A549 (cell line): Measurements from ENCODE around the gene SYNJ1. TPM values are rescaled to one million over a fixed set of nuclear protein-coding genes. Genes with fewer than 3 reads are reported as not detected.

Experiments used
- ATAC-seq, 2 experiments: fragments of 200-7000 bp in 1 of 2; fragments of >200 bp in 1 of 2; cut with Nextera tagmentation in 1 of 2; cut with Tn5 transposase in 1 of 2; 3 replicates each; pipeline versions ENCODE4 v1.8.0 to v1.9.1; 2018 to 2020; ENCODE audit warnings: mild to moderate bottlenecking in 1 of 2, moderate library complexity in 1 of 2
- CTCF ChIA-PET: fragments of 300-600 bp; sonication (Branson Sonifier 250); formaldehyde crosslinking; extraction: SDS; loops from one replicate; lab custom pipeline; 2021; ENCODE audit warnings: antibody characterized with exemption, inconsistent platforms; lab: Yijun Ruan, JAX
- POLR2A ChIA-PET: fragments of 350-600 bp; formaldehyde crosslinking; extraction: SDS; loops from one replicate; lab custom pipeline; 2021; ENCODE audit warnings: antibody characterized with exemption, inconsistent platforms; lab: Yijun Ruan, JAX
- DNase-seq, 2 experiments: peaks; one replicate each; pipeline versions ENCODE4 v3.0.0 to v3.0.0-alpha.2; 2011 to 2016; ENCODE audit warnings: low read depth in 1 of 2, low spot score in 1 of 2
- FAIRE-seq: peaks from 2 replicates; lab custom pipeline; 2011; peaks lifted over from hg19 to GRCh38; lab: Jason Lieb, UNC
- H3K27ac ChIP-seq, 2 experiments: fragments of >200 bp; sonication (Bioruptor Twin); formaldehyde crosslinking; 3 replicates each; pipeline ENCODE4 v1.5.1; 2016 to 2017
- H3K4me1 ChIP-seq: fragments of >200 bp; sonication (Bioruptor Twin); formaldehyde crosslinking; 3 replicates; pipeline ENCODE4 v1.6.1; 2016
- H3K4me2 ChIP-seq: fragments of >200 bp; sonication (Bioruptor Twin); formaldehyde crosslinking; 3 replicates; pipeline ENCODE4 v1.6.1; 2016
- H3K4me3 ChIP-seq: fragments of >200 bp; sonication (Bioruptor Twin); formaldehyde crosslinking; 3 replicates; pipeline ENCODE4 v1.5.1; 2016
- H3K9me3 ChIP-seq: fragments of >200 bp; sonication (Bioruptor Twin); formaldehyde crosslinking; 3 replicates; pipeline ENCODE4 v1.6.1; 2016
- CBX2 ChIP-seq: fragments of 200-600 bp; sonication (generic); IDR thresholded peaks from 2 replicates; pipeline ENCODE4 v1.6.1; 2016; ENCODE audit warnings: low read depth, mild to moderate bottlenecking, borderline replicate concordance
- CBX8 ChIP-seq: fragments of 200-600 bp; sonication (generic); IDR thresholded peaks from 2 replicates; pipeline ENCODE4 v1.6.1; 2016
- CEBPB ChIP-seq, 2 experiments: fragments of >200 bp in 1 of 2; sonication (Bioruptor Twin) in 1 of 2; formaldehyde crosslinking in 1 of 2; IDR thresholded peaks; 2 replicates each; pipeline ENCODE4 v1.6.1; 2012 to 2016
- CTCF ChIP-seq: fragments of >200 bp; sonication (Bioruptor Twin); formaldehyde crosslinking; IDR thresholded peaks from 3 replicates; pipeline ENCODE4 v1.5.1; 2016
- EP300 ChIP-seq, 2 experiments: fragments of >200 bp; sonication (Bioruptor Twin); formaldehyde crosslinking; IDR thresholded peaks; 2 replicates in 1 of 2; 3 replicates in 1 of 2; pipeline ENCODE4 v1.6.1; 2016 to 2017
- FOXS1 ChIP-seq: fragments of 250-450 bp; sonication (Bioruptor Pico); IDR thresholded peaks from 2 replicates; pipeline ENCODE4 v1.5.0; 2020; ENCODE audit warnings: mild to moderate bottlenecking, moderate library complexity
- HEYL ChIP-seq: fragments of 250-450 bp; sonication (Bioruptor Pico); IDR thresholded peaks from 2 replicates; pipeline ENCODE4 v1.8.0; 2021; ENCODE audit warnings: mild to moderate bottlenecking, moderate library complexity
- JUN ChIP-seq, 2 experiments: fragments of >200 bp; sonication (Bioruptor Twin); formaldehyde crosslinking; IDR thresholded peaks; 2 replicates in 1 of 2; 3 replicates in 1 of 2; pipeline ENCODE4 v1.6.1; 2016 to 2017
- MAZ ChIP-seq: fragments of 150-350 bp; IDR thresholded peaks from 2 replicates; pipeline ENCODE4 v1.6.1; 2014; ENCODE audit warnings: antibody characterized with exemption, low read depth, low read length, borderline replicate concordance
- MYC ChIP-seq: IDR thresholded peaks from 2 replicates; pipeline ENCODE4 v1.6.1; 2012; ENCODE audit warnings: mild to moderate bottlenecking, inconsistent platforms, low read length, improper control_type of control experiment, borderline replicate concordance
- NFE2L2 ChIP-seq: fragments of 150-350 bp; conservative IDR thresholded peaks from 2 replicates; pipeline ENCODE4 v1.6.1; 2014; ENCODE audit warnings: low read length
- NPAS2 ChIP-seq: fragments of 250-450 bp; sonication (Bioruptor Pico); IDR thresholded peaks from 2 replicates; pipeline ENCODE4 v1.8.0; 2022; ENCODE audit warnings: mild to moderate bottlenecking, moderate library complexity, borderline replicate concordance
- NR3C1 ChIP-seq: fragments of >200 bp; sonication (Bioruptor Twin); formaldehyde crosslinking; IDR thresholded peaks from 3 replicates; pipeline ENCODE4 v1.6.1; 2017
- POLR2A ChIP-seq: IDR thresholded peaks from 2 replicates; pipeline ENCODE4 v1.6.1; 2012; ENCODE audit warnings: mild to moderate bottlenecking, low read length
- POLR2AphosphoS2 ChIP-seq: conservative IDR thresholded peaks from 2 replicates; pipeline ENCODE4 v1.6.1; 2012; ENCODE audit warnings: low read length, improper control_type of control experiment, inconsistent platforms
- RFX5 ChIP-seq: fragments of 450-650 bp; IDR thresholded peaks from 2 replicates; pipeline ENCODE4 v1.7.1; 2014; ENCODE audit warnings: antibody characterized with exemption, mild to moderate bottlenecking, moderate library complexity
- RNF2 ChIP-seq: fragments of 200-600 bp; sonication (generic); IDR thresholded peaks from 2 replicates; pipeline ENCODE4 v1.6.1; 2016; ENCODE audit warnings: low read depth, mild to moderate bottlenecking, antibody characterized with exemption, moderate library complexity, borderline replicate concordance
- SMC3 ChIP-seq: fragments of >200 bp; sonication (Bioruptor Twin); formaldehyde crosslinking; IDR thresholded peaks from 3 replicates; pipeline ENCODE4 v1.6.1; 2018; ENCODE audit warnings: inconsistent platforms
- TFCP2L1 ChIP-seq: fragments of 250-450 bp; sonication (Bioruptor Pico); IDR thresholded peaks from 2 replicates; pipeline ENCODE4 v1.5.0; 2021; ENCODE audit warnings: mild to moderate bottlenecking
- TP53 ChIP-seq: fragments of 250-450 bp; sonication (Bioruptor Pico); IDR thresholded peaks from 2 replicates; pipeline ENCODE4 v1.5.0; 2021; ENCODE audit warnings: mild to moderate bottlenecking, moderate library complexity
- USF2 ChIP-seq: fragments of 450-650 bp; IDR thresholded peaks from 2 replicates; pipeline ENCODE4 v1.6.1; 2014; ENCODE audit warnings: antibody characterized with exemption
- ZC3H11A ChIP-seq: fragments of 450-650 bp; IDR thresholded peaks from 2 replicates; pipeline ENCODE4 v1.6.1; 2014; ENCODE audit warnings: antibody characterized with exemption, mild to moderate bottlenecking
- ZFP36 ChIP-seq: fragments of 450-650 bp; IDR thresholded peaks from 2 replicates; pipeline ENCODE4 v1.6.1; 2014; ENCODE audit warnings: borderline replicate concordance; ENCODE audit not compliant: partially characterized antibody
- WGBS: methylation state at CpG from one replicate; pipeline ENCODE4 v1.1.6; 2017; ENCODE audit errors: missing lambda C conversion rate; 5-methylcytosine and 5-hydroxymethylcytosine counted together
- polyA plus RNA-seq, 4 experiments: library from polyadenylated mRNA; depleted of rRNA in 3 of 4; stranded (reverse); fragments of >200 nt; fragmentation: RNase III in 1 of 4; extraction: RNeasy Plus Mini Kit Qiagen cat#74134 plus additional on column Dnase treatment in 1 of 4; gene quantifications; 2 replicates in 3 of 4; 3 replicates in 1 of 4; pipeline ENCODE4 v1.2.3, GENCODE V29; 2011 to 2017
- TF ChIP-seq, protein P1 (sequence below): IDR thresholded peaks from 2 replicates; pipeline ENCODE4 v1.6.1; 2012; ENCODE audit warnings: low read depth, borderline replicate concordance
- TF ChIP-seq, protein P2 (sequence below): fragments of >200 bp; sonication (Bioruptor Twin); formaldehyde crosslinking; IDR thresholded peaks from 3 replicates; pipeline ENCODE4 v1.6.1; 2016

Gene SYNJ1
- polyA plus RNA-seq, 2 of the 4 experiments (the other 2 are of a cell fraction), result 2.3 to 3.8 TPM

DNA sequence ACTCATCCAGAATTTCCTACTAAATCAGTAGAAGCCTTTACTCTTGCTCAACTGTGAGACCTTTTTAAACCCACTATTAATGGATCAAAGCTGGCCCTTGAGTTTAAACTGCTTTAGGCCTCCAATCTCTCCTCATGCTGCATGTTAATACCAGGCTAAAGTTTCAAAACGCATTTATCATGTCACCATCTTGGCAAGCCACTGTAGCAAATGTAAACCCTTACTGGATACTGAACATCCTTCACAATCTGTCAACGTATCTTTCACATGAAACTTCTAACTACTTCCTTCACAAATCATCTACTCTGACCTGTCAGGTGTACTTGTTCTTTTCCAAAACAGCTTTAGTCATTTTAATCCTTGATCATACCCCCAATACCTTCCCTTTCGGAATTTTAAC lies 40.7 kb upstream of the SYNJ1 start:
- ATAC-seq, result no peak
- peak overlapping the region; percentile 81; the same call in 2 of the 3 replicates for H3K4me2 ChIP-seq
- TF ChIP-seq NPAS2 (CRISPR knock-in tag) (no peak), CTCF (no peak), POLR2A (no peak)
- no peak for DNase-seq
- peaks cover 11% of the 10 kb centered on the region; the same call in 2 of the 3 replicates for H3K4me1 ChIP-seq
- H3K27ac ChIP-seq, result no peak overlapping the region
- no peak overlapping the region for H3K4me3 ChIP-seq
- 92% methylated on average over 3 of the region's 3 CpGs for WGBS
- CTCF ChIA-PET, result no interaction called here
- POLR2A ChIA-PET, result no interaction called here
- no peaks in the 10 kb centered on the region for H3K9me3 ChIP-seq
- no peak for FAIRE-seq

- CTCF ChIA-PET, result no interaction called here
- WGBS, result 88% methylated on average over 2 of the region's 2 CpGs
- peaks cover 9% of the 10 kb centered on the region; the same call in 2 of the 3 replicates for H3K4me1 ChIP-seq
- POLR2A ChIA-PET, result no interaction called here
- TF ChIP-seq HEYL (CRISPR knock-in tag) (no peak), ZC3H11A (no peak), TP53 (CRISPR knock-in tag) (no peak), TFCP2L1 (no peak), CBX8 (no peak), MYC (no peak), USF2 (no peak), CBX2 (no peak), SMC3 (no peak), POLR2AphosphoS2 (no peak), POLR2A (no peak), RFX5 (no peak), JUN (IDR thresholded peaks at IDR 0.05) (no peak), RNF2 (no peak)
- TF ChIP-seq, protein P1, sequence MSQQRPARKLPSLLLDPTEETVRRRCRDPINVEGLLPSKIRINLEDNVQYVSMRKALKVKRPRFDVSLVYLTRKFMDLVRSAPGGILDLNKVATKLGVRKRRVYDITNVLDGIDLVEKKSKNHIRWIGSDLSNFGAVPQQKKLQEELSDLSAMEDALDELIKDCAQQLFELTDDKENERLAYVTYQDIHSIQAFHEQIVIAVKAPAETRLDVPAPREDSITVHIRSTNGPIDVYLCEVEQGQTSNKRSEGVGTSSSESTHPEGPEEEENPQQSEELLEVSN, result no peak
- TF ChIP-seq, all 56 proteins: peak for 0
- FAIRE-seq (no peak), ATAC-seq (no peak), DNase-seq (no peak)
- no peak overlapping the region for H3K27ac ChIP-seq
- no peaks in the 10 kb centered on the region for H3K9me3 ChIP-seq
- no peak overlapping the region for H3K4me2 ChIP-seq
- H3K4me3 ChIP-seq, result no peak overlapping the region
Measured at GRCh38 chr21:32765058-32765457, 37.2 kb upstream of the SYNJ1 start.

DNA sequence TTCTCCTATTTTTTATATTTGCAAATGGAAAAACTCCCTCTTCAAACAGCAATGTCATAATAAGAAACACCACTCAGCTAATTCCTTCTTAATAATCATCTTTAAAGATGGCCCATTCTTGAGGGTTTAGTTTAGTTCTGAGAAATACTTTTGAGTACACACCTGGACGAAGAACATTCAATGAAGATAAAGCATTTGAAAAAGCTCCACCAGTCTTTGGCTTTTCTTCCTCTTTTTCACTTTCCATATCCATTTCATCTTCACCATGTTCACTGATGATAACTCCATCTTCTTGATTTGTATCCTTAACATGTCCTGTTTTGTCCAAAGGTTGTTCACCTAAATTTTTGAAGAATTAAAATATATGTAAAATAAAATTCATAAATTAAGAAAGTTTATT lies 36.4 kb upstream of the SYNJ1 start:
- WGBS, result 97% methylated on average over 1 of the region's 1 CpG
- FAIRE-seq, result no peak
- Histone ChIP-seq H3K4me3 (no peak overlapping the region), H3K27ac (no peak overlapping the region), H3K4me1 (peaks cover under 1% of the 10 kb centered on the region; the same call in 2 of the 3 replicates), H3K4me2 (no peak overlapping the region), H3K9me3 (no peaks in the 10 kb centered on the region)
- POLR2A ChIA-PET, result no interaction called here
- no peak for DNase-seq
- CTCF ChIA-PET, result no interaction called here
- ATAC-seq, result no peak
- TF ChIP-seq NR3C1 (no peak), NFE2L2 (no peak), HEYL (CRISPR knock-in tag) (no peak), MAZ (no peak), ZFP36 (no peak), RFX5 (no peak), CEBPB (IDR thresholded peaks at IDR 0.05) (no peak), FOXS1 (CRISPR knock-in tag) (no peak), EP300 (IDR thresholded peaks at IDR 0.05) (no peak)
- TF ChIP-seq, protein P2, sequence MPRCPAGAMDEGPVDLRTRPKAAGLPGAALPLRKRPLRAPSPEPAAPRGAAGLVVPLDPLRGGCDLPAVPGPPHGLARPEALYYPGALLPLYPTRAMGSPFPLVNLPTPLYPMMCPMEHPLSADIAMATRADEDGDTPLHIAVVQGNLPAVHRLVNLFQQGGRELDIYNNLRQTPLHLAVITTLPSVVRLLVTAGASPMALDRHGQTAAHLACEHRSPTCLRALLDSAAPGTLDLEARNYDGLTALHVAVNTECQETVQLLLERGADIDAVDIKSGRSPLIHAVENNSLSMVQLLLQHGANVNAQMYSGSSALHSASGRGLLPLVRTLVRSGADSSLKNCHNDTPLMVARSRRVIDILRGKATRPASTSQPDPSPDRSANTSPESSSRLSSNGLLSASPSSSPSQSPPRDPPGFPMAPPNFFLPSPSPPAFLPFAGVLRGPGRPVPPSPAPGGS, result no peak
